CD4-positive, alpha-beta memory T cell (primary cell): ENCODE measurements around the gene PRDM5. TPM values are rescaled to one million over a fixed set of nuclear protein-coding genes. Genes with fewer than 3 reads are reported as not detected.

ENCODE experiments used
- CTCF ChIA-PET: fragments of 350-600 bp; sonication (Branson Sonifier 250); formaldehyde crosslinking; loops from one replicate; lab custom pipeline; 2021; ENCODE audit warnings: inconsistent platforms; ENCODE audit not compliant: partially characterized antibody; lab: Charles Lee
- POLR2A ChIA-PET: fragments of 350-600 bp; sonication (Branson Sonifier 250); formaldehyde crosslinking; loops from one replicate; lab custom pipeline; 2021; ENCODE audit not compliant: partially characterized antibody; lab: Charles Lee
- DNase-seq, 5 donors: peaks; one replicate each; pipeline versions ENCODE4 v3.0.0 to v3.0.0-alpha.2; 2020 to 2022; ENCODE audit warnings: mixed read lengths in 1 of 5
- H3K27ac ChIP-seq: one replicate; pipeline ENCODE4 v1.7.0; 2013; ENCODE audit warnings: low read depth, low read length
- H3K27me3 ChIP-seq: 2 replicates; pipeline ENCODE4 v1.7.0; 2013; ENCODE audit warnings: mild to moderate bottlenecking, low read length, moderate library complexity; ENCODE audit not compliant: insufficient read depth
- H3K36me3 ChIP-seq: 2 replicates; pipeline ENCODE4 v1.7.0; 2013; ENCODE audit warnings: mild to moderate bottlenecking, low read length, moderate library complexity; ENCODE audit not compliant: insufficient read depth
- H3K4me1 ChIP-seq: 2 replicates; pipeline ENCODE4 v1.7.0; 2013; ENCODE audit warnings: mild to moderate bottlenecking, low read length, moderate library complexity; ENCODE audit not compliant: insufficient read depth
- H3K4me3 ChIP-seq, 2 donors: one replicate each; pipeline ENCODE4 v1.7.0; 2013; ENCODE audit warnings: low read length in 2 of 2, mild to moderate bottlenecking in 1 of 2
- H3K9me3 ChIP-seq, 2 donors: one replicate each; pipeline ENCODE4 v1.7.0; 2013; ENCODE audit warnings: low read length in 2 of 2, control low read depth in 1 of 2; ENCODE audit not compliant: control insufficient read depth in 1 of 2
- H3K27ac Mint-ChIP-seq, 7 donors: one replicate each; pipeline ENCODE4 v1.8.0; 2020 to 2021; ENCODE audit warnings: mixed read lengths in 7 of 7, mild to moderate bottlenecking in 6 of 7, inconsistent platforms in 3 of 7, moderate library complexity in 3 of 7
- H3K27me3 Mint-ChIP-seq, 2 donors: one replicate each; pipeline ENCODE4 v1.8.0; 2020 to 2021; ENCODE audit warnings: mixed read lengths in 2 of 2
- H3K36me3 Mint-ChIP-seq, 2 donors: one replicate each; pipeline ENCODE4 v1.8.0; 2020 to 2021; ENCODE audit warnings: mixed read lengths in 2 of 2, inconsistent platforms in 1 of 2, mild to moderate bottlenecking in 1 of 2
- H3K4me1 Mint-ChIP-seq, 4 donors: one replicate each; pipeline ENCODE4 v1.8.0; 2020 to 2021; ENCODE audit warnings: mixed read lengths in 4 of 4, mild to moderate bottlenecking in 1 of 4
- H3K4me3 Mint-ChIP-seq, 8 donors: one replicate each; pipeline ENCODE4 v1.8.0; 2020 to 2021; ENCODE audit warnings: mixed read lengths in 8 of 8, mild to moderate bottlenecking in 7 of 8, moderate library complexity in 6 of 8, inconsistent platforms in 3 of 8
- H3K9me3 Mint-ChIP-seq, 8 donors: one replicate each; pipeline ENCODE4 v1.8.0; 2020 to 2021; ENCODE audit warnings: mixed read lengths in 8 of 8, mild to moderate bottlenecking in 5 of 8, inconsistent platforms in 3 of 8, moderate library complexity in 1 of 8
- intact Hi-C: fragments of 100-400 bp; cut with micrococcal nuclease; formaldehyde crosslinking; loops from one replicate; pipeline ENCODE4 v1.15.1; 2023
- polyA plus RNA-seq, 2 donors: library from polyadenylated mRNA; unstranded; fragments of 300-500 nt; fragmentation: Illumina TruSeq; gene quantifications; one replicate each; pipeline ENCODE4 v1.2.3, GENCODE V29; 2021
- total RNA-seq, 2 experiments: library from RNA; stranded (reverse); gene quantifications; one replicate each; pipeline ENCODE4 v1.2.3, GENCODE V29; 2021

PRDM5 gene
- total and polyA plus RNA-seq, 4 experiments from 2014 or later = 0.24 to 0.84 (median 0.36) TPM

DNA sequence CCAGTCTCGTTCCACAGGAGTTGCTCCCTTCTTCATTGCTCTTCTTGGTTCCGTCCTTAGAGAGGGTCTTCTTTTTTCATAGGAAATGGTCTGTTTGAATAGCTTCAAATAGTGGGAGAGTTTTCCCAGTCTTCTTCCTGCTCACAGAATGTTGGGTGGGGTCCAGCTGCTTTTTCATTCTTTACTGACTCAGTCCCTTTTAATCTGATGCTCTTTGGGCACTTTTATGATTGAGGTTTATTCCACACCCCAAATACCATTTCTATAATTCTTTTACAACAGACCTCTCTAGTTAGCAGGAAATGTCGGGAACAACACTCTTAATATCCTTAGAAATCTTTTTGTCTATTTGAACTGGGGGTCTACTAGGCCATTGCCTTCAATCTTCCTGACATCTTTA is 239.5 kb downstream of the PRDM5 start:
- Histone ChIP-seq H3K4me1 (no peaks in the 10 kb centered on the region), H3K27ac (no peak overlapping the region), H3K27me3 (no peaks in the 10 kb centered on the region), H3K4me3 (no peak overlapping the region), H3K9me3 (no peaks in the 10 kb centered on the region), H3K36me3 (no peaks in the 10 kb centered on the region)
- Mint-ChIP-seq H3K4me3 (no peak overlapping the region), H3K36me3 (no peaks in the 10 kb centered on the region), H3K27me3 (peaks cover 2 to 4% of the 10 kb centered on the region in 2 donors), H3K4me1 (peaks cover 0 to 10% (median 4%) of the 10 kb centered on the region in 4 donors), H3K27ac (no peak overlapping the region), H3K9me3 (peaks cover 0 to 7% (median under 1%) of the 10 kb centered on the region in 8 donors)
- DNase-seq = no peak
- intact Hi-C loops = no loop called here
- ChIA-PET CTCF (no interaction called here), POLR2A (no interaction called here)

DNA sequence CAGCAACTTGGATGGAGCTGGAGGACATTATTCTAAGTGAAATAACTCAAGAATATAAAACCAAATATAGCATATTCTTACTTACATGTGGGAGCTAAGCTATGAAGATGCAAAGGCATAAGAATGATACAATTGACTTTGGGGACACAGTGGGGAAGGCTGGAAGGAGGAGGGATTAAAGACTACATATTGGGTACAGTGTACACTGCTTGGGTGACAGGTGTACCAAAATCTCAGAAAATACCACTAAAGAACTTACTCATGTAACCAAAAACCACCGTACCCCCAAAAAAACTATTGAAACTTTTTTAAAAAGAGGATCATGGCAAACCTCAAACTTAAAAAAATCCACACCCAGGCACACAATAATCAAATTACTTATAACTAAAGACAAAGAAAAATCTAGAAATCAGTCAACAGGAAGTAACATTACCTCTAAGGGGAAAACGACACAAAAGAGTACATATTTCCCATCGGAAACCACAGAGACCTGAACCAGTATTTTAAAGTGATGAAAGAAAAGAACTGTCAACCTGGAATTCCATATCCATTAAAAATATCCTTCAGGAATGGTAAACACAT is 241.8 kb downstream of the PRDM5 start:
- Mint-ChIP-seq H3K27ac (no peak overlapping the region), H3K9me3 (peaks cover 0 to 9% (median 5%) of the 10 kb centered on the region in 8 donors), H3K27me3 (peaks cover 4 to 5% of the 10 kb centered on the region in 2 donors), H3K4me1 (peaks cover 0 to 10% (median 4%) of the 10 kb centered on the region in 4 donors), H3K4me3 (no peak overlapping the region), H3K36me3 (no peaks in the 10 kb centered on the region)
- no peaks in the 10 kb centered on the region for H3K36me3 ChIP-seq
- ChIA-PET POLR2A (no interaction called here), CTCF (no interaction called here)
- intact Hi-C loops = no loop called here
- H3K27me3 ChIP-seq = no peaks in the 10 kb centered on the region
- no peak for DNase-seq
- no peaks in the 10 kb centered on the region for H3K9me3 ChIP-seq
- no peak overlapping the region for H3K4me3 ChIP-seq
- H3K27ac ChIP-seq = no peak overlapping the region
- H3K4me1 ChIP-seq = no peaks in the 10 kb centered on the region

DNA sequence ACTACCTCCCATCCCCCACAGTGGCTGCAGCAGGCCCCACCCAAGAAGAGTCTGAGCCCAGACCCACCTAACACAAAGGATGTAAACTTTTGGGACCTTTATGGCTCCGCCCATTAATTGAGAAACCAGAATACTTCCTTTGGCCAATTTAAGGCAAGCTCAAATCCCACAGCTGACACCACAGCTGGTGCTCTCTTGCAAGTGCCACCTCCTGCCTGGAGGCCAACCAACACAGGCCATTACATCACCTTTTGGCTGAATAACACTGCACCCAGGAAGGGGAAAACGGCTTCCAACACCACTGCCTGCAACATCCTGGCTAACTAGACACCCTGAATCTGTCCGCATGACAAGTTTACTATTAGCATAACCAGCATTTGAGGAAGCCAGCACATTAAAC is 248.8 kb downstream of the PRDM5 start:
- H3K36me3 ChIP-seq = no peaks in the 10 kb centered on the region
- Mint-ChIP-seq H3K9me3 (peaks cover 2 to 38% (median 22%) of the 10 kb centered on the region in 8 donors), H3K4me1 (no peaks in the 10 kb centered on the region), H3K27ac (no peak overlapping the region), H3K36me3 (no peaks in the 10 kb centered on the region), H3K27me3 (peaks cover 5 to 13% of the 10 kb centered on the region in 2 donors), H3K4me3 (no peak overlapping the region)
- no peak overlapping the region for H3K27ac ChIP-seq
- H3K27me3 ChIP-seq = no peaks in the 10 kb centered on the region
- no peaks in the 10 kb centered on the region for H3K4me1 ChIP-seq
- no peak for DNase-seq
- ChIA-PET CTCF (no interaction called here), POLR2A (no interaction called here)
- no peaks in the 10 kb centered on the region for H3K9me3 ChIP-seq
- no peak overlapping the region for H3K4me3 ChIP-seq
- intact Hi-C loops = no loop called here

DNA sequence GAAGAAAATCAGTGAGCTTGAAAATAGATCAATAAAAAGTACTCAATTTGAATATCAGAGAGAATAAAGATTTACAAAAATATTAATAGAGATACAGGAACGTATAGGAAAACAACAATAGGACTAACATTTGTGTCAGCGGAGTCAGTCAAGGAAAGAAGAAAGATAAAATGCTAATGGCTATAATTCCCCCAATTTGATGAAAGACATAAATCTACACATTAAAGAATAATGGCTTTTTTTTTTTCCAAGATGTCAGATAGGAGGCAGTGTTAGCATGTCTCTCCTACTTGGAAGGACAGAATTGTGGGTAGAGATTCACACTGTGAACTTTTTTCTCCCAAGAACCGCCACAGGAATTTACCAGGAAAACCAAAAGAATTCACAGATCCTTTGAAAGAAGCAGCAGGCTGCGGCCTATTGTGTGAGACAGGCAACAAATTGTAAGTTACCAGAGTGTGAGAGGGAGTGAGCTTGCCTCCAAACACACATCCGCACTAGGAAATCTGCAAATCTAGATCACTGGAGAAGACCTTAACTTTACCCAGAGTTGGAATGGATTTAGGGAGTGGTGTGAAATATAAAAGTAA is 249.9 kb downstream of the PRDM5 start:
- Mint-ChIP-seq H3K27me3 (peaks cover 5 to 13% of the 10 kb centered on the region in 2 donors), H3K36me3 (no peaks in the 10 kb centered on the region), H3K9me3 (peaks cover 2 to 38% (median 22%) of the 10 kb centered on the region in 8 donors), H3K27ac (no peak overlapping the region), H3K4me3 (no peak overlapping the region), H3K4me1 (no peaks in the 10 kb centered on the region)
- H3K27ac ChIP-seq = no peak overlapping the region
- H3K4me3 ChIP-seq = no peak overlapping the region
- no peaks in the 10 kb centered on the region for H3K27me3 ChIP-seq
- no peaks in the 10 kb centered on the region for H3K4me1 ChIP-seq
- ChIA-PET CTCF (no interaction called here), POLR2A (no interaction called here)
- H3K36me3 ChIP-seq = no peaks in the 10 kb centered on the region
- no peak for DNase-seq
- intact Hi-C loops = no loop called here
- H3K9me3 ChIP-seq = no peaks in the 10 kb centered on the region

DNA sequence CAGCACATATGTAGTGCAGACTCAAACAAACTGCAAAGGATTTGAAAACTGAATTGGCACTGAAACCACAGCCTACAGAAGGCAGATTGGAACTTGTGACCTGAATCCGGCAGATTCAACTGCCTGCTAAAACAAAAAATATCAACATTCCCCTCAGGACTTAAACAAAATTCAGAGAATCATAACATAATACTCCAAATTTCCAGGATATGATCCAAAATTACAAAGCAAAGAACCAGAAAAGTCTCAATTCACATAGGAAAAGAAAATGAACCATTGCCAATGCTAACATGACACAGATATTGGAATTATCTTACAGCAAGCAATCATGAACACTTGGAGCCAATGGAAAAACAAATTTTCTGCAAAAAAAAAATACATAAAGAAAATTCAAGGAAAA is 250.4 kb downstream of the PRDM5 start:
- Mint-ChIP-seq H3K27me3 (peaks cover 8 to 11% of the 10 kb centered on the region in 2 donors), H3K36me3 (no peaks in the 10 kb centered on the region), H3K27ac (no peak overlapping the region), H3K9me3 (peaks cover 2 to 35% (median 22%) of the 10 kb centered on the region in 8 donors), H3K4me3 (no peak overlapping the region), H3K4me1 (no peaks in the 10 kb centered on the region)
- Histone ChIP-seq H3K4me1 (no peaks in the 10 kb centered on the region), H3K9me3 (no peaks in the 10 kb centered on the region), H3K27me3 (no peaks in the 10 kb centered on the region), H3K36me3 (no peaks in the 10 kb centered on the region), H3K4me3 (no peak overlapping the region), H3K27ac (no peak overlapping the region)
- POLR2A ChIA-PET = no interaction called here
- intact Hi-C loops = no loop called here
- DNase-seq = no peak
- CTCF ChIA-PET = no interaction called here

DNA sequence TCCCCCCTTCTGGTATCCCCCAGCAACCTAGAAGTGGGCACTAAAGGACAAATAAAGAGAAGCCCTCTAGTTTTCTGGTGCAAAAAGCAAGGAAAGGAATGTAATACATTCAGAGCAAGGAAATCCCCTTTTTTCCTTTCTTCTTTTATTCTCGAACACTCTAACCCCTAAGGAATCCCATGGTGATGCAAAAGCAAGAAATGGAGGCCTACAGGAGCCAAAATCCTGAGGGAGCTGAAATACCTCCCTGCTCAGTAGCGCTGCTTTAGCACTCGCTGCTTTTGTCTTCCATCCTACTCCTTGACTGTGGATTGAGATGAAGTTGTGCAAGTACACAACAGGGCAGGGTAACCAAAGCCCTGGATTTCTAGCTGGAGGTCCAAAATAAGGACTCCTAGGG is 251.0 kb downstream of the PRDM5 start:
- CTCF ChIA-PET = interaction anchor here (1.2 kb wide), 1 partner anchor 10 kb away, joined by 3 read pairs; no protein-coding TSS in a partner anchor
- no peaks in the 10 kb centered on the region for H3K36me3 Mint-ChIP-seq
- H3K4me3 Mint-ChIP-seq = no peak overlapping the region
- no peak overlapping the region for H3K27ac Mint-ChIP-seq
- H3K4me3 ChIP-seq = no peak overlapping the region
- H3K9me3 ChIP-seq = no peaks in the 10 kb centered on the region
- POLR2A ChIA-PET = no interaction called here
- intact Hi-C loops = no loop called here
- no peaks in the 10 kb centered on the region for H3K27me3 ChIP-seq
- no peak for DNase-seq
- H3K9me3 Mint-ChIP-seq = peaks cover 0 to 34% (median 22%) of the 10 kb centered on the region in 8 donors
- H3K27me3 Mint-ChIP-seq = peaks cover 8 to 9% of the 10 kb centered on the region in 2 donors
- no peaks in the 10 kb centered on the region for H3K4me1 Mint-ChIP-seq
- no peaks in the 10 kb centered on the region for H3K4me1 ChIP-seq
- no peaks in the 10 kb centered on the region for H3K36me3 ChIP-seq
- H3K27ac ChIP-seq = no peak overlapping the region

DNA sequence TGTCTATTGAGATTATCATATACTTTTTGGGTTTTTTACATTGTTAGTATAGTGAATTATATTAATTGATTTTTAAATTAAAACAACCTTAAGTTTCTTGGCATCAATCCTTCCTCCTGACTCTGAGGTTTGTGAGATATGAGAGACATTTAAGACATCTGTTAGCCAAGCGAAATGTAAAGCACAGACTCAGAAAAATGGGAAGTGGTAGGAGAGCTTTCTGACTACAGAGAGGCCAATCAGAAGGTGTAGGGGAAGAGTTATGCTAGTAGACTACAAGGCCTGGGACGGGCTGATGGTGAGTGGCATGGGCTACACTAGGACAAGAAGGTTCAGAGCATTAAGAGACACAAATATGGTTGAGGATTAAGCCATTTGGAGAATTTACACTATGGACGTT is 255.4 kb downstream of the PRDM5 start:
- Histone ChIP-seq H3K9me3 (no peaks in the 10 kb centered on the region), H3K27me3 (no peaks in the 10 kb centered on the region), H3K36me3 (no peaks in the 10 kb centered on the region), H3K4me1 (no peaks in the 10 kb centered on the region), H3K4me3 (no peak overlapping the region), H3K27ac (no peak overlapping the region)
- peaks cover 3 to 4% of the 10 kb centered on the region in 2 donors for H3K27me3 Mint-ChIP-seq
- intact Hi-C loops = no loop called here
- no peaks in the 10 kb centered on the region for H3K36me3 Mint-ChIP-seq
- DNase-seq = no peak
- H3K9me3 Mint-ChIP-seq = peaks cover 0 to 10% (median 7%) of the 10 kb centered on the region in 8 donors
- ChIA-PET POLR2A (no interaction called here), CTCF (no interaction called here)
- no peaks in the 10 kb centered on the region for H3K4me1 Mint-ChIP-seq
- no peak overlapping the region for H3K4me3 Mint-ChIP-seq
- no peak overlapping the region for H3K27ac Mint-ChIP-seq
